H4 (cell line): Measurements from ENCODE around the gene PRPF6. TPM values are rescaled to one million over a fixed set of nuclear protein-coding genes. Genes with fewer than 3 reads are reported as not detected.
"Not testable (repeated sequence)": the region's sequence is repeated elsewhere in the genome, so short reads cannot be mapped to it uniquely, and the experiment has no call there.

ENCODE experiments used
- DNase-seq: peaks from one replicate; pipeline ENCODE4 v3.0.0-alpha.2; 2015; ENCODE audit warnings: low spot score
- total RNA-seq: library from RNA; depleted of rRNA; stranded (reverse); fragments of >200 nt; shearing (Covaris generic); gene quantifications from 2 replicates; pipeline ENCODE4 v1.2.3, GENCODE V29; 2014

The PRPF6 gene
- total RNA-seq, 1 experiment from 2014 or later = 36.5 TPM

DNA sequence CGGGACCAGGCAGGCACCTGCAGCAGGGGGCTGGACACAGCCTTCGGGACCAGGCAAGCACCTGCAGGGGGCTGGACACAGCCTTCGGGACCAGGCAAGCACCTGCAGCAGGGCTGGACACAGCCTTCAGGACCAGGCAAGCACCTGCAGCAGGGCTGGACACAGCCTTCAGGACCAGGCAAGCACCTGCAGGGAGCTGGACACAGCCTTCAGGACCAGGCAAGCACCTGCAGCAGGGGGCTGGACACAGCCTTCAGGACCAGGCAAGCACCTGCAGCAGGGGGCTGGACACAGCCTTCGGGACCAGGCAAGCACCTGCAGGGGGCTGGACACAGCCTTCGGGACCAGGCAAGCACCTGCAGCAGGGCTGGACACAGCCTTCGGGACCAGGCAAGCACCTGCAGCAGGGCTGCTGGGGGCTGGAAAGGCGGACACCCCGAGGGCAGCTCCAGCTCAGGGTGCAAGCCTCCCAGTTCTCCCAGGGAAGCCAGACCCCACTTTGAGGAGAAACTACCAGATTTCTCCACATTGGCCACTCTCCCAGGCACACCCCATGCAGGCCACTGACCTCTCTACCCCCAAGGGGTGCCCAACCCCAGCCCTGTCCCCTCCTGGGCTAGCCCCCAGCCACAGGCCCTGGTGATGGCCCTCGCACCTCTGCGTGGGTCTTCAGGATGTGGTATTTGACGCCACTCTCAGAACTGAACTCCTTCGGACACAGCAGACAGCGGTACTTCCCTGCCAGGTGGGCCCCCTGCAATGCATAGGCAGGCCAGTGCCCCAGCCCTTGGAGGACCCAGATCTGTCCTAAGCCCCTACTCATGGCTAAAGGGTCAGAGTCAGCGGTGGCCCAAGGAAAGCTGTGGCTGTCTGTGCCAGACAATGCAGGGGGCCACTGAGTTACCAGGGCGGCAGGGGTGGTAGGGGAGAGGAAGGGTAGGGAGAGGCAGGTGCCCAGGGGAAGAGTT lies 20.0 kb upstream of the PRPF6 start:
- DNase-seq = not testable (repeated sequence)

DNA sequence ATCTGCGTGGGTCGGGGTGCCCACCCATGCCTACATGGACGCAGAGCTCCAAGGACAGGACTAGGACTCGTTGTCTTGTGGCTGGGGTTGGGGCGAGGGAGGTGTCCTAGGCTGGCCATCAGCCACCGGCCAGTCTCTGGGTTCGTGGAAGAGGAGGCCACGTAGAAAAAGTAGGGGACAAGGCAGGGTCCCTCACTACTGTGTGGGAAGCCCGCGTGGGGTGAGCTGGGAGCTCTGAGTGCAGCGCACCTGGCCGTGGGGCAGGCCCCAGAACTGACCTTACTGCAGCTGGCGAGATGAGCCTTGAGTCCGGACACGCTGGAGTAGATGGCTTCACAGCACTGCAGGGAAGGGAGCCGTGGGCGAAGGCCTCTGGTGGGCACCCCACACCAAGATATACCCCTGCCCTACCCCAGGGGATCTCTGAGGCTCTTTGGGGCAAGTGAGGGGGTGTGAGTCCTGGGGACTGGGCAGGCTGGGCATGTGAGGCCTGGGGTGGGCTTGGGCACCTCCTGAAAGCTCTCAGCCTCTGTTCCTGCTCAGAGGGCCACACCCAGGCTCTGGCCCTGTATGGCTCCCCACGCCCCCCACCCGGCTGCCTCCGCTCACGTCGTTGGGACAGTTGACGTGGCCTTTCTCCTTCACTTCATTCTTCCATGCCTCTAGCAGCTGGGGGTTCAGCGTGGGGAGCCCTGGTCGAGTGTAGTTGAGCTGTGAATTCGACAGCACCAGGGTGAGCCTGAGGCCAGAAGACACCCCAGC lies 19.1 kb upstream of the PRPF6 start:
- DNase-seq = no peak

DNA sequence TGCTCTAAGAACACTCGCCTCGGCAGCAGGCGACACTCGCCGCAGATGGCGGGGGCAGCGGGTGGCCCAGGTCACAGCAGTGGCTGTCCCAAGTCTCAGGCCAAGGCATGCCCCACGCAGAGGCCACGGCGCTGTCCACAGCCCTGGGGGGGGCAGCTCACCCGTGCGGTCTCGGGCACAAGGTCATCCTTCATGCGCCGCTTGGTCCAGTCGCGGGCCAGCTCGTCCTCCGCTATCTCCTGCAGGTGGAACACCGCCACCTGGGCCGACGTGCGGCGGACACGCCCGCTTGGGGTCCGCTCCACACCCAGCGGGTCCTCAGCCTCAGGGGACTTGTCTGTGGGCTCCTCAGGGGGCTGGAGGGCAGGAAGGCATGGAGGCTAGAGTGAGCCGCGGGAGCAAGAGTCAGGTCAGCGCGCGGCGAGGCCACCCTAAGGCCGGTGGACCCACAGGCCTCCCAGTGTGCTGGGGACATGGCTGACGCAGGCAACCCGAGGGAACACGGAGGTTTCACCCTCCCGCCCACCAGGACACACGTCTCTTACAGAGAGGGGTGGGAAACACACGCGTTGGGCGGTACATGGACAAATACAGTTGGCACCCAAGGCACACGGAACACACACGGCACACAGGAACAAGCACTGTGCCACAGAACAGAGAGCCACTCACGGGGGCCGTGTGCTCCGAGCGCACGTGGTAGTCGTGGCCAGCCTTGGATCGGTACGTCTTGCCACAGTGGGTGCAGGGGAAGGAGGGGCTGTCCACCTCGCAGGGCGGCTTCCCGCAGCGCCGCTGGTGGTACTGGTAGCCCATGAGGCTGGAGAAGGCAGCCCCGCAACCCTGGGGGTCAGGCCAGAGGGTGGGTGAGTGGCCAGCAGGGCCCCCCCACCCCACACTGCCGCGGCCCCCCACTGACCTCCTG lies 18.2 kb upstream of the PRPF6 start:
- no peak for DNase-seq

DNA sequence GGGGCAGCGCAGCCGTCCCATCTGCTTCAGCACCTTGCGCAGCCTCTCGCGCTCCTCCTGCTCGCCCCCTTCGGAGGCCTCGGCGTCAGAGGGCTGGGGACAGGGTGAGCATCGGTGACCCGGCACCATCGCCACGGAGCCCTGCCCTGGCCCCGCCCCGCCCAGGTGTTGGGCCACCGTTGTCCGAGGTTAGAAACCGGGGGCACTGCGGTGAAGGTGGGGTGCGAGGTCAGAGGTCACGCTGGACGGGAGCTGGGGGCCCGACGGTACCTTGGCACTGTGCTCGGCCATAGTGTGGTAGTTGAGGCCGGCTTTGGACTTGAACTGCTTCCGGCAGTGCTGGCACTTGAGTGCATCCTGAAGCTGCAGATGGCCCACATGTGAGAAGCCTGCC lies 17.6 kb upstream of the PRPF6 start:
- DNase-seq = no peak

DNA sequence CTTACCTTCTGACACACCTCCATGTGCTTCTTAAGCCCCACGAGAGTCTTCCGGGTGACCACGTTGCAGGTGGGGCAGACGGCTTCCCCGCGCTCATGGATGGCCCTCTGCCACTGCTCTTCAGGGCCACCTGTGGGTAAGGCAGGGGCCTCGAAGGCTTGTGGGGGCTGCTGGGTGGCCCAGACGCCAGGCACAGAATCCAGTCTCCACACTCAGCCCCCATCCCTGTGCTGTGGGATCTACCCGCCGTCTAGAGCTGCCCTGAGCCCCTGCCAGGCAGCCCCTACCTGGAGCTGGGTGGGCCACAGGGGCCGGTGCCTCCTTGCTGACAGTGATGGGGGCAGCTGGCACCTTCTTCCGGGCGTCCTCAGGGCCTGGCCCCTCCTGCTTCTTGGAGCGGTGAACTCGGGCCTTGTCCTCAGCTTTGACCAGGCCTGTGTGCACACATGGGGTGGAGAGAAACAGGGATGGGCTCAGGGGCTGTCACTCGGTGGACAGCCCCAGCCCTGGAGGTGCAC lies 17.1 kb upstream of the PRPF6 start:
- no peak for DNase-seq

DNA sequence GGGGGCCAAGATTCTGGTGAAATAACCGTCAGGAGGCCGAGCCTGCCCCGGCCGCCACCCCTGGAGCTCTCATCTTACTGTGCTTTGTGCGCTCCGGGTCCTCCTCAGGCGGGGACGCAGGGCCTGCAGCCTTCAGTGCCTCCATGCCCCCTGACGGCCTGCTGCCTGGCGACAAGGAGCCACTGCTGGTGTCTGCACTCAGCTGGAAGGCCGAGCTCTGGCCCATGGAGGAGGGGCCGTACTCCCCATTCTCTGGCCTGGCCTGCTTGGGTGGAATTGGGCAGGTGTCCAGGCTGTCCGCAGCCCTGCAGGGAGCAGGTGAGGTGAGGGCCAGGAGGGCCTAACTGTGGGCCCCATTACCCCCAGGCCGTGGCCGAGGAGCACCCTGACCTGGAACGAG lies 16.5 kb upstream of the PRPF6 start:
- DNase-seq = no peak

DNA sequence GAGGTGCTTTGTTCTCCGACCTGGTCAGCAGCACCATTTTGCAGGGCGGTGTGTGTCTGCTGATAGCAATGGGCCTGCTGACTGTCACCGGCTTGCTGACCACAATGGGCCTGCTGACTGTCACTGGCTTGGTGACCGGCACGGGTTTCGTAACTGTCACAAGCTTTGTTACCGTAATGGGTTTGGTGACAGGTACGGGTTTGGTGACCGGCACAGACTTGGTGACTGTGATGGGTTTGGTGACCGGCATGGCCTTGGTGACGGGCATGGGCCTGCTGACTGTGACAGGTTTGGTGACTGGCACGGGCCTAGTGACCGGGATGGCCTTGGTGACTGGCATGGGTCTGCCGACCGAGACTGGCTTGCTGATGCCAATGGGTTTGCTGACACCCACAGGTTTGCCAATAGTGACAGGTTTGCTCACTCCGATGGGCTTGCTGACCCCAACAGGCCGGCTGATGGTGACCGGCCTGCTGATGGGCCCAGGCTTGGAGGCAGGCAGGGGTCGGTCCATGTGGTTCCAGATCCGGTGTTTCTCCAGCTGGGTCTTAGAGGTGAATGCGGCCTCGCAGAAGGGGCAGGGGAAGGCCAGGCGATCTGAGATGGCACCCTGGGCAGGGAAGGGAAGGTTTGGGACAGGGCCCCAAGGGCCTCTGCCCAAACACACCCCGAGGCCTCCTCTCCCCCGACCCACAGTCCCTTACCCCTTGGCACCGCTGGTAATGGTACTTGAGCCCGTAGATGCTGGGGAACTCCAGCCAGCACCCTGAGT lies 14.6 kb upstream of the PRPF6 start:
- DNase-seq = no peak

DNA sequence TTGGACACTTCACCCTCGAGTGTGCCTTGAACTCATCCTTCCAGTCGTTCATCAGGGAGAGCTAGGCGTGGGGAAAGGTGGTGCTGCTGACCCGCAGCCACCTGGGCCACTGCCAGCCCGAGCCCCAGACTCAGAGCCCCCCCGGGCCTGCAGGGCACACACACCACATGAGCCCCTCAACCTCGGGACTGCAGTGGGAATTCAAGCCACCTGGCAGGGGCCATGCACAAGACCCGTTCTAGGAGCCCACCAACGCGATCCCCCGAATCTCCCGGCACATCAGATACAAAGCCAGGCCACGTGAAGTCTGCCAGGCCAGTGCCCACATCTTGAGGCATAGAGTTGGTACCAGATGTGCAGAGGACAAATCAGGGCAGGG lies 14.0 kb upstream of the PRPF6 start:
- DNase-seq = no peak

DNA sequence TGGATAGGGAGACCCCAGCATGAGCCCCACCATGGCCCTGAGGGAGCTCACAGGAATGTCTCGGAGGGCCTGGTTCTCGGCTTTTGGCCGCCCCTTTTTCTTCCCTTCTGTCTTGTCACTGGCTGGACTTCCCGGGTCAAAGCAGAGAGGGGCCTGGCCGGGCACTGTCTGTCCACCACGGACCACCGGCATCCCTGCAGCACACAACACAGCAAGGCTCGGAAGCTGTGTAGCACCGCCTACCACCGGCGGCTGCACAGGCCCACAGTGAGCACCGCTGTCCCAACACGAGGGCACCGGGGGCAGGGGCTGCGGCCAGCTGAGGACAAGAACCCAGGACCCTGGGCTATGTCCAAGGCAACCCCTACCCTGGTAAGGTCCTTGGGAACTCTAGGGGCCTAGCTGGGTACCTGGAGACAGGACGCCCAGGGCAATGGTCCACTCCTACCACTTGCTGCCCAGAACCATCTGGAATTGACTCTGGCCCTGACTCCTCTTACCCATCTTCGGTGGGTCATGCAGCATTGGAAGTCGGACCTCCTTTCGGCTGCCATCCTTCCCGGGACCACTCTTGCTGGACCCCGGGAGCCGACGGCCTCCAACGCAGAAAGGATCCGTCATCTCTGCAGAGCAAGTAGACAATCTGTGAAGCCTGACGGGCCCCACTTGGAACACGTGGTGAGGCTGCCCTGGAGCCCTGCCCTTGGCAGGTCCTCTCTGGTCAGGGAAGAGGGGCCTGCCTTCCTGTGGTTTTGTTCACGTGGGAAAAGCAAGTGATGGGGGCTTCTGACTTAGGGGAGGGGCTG lies 13.4 kb upstream of the PRPF6 start:
- no peak for DNase-seq

DNA sequence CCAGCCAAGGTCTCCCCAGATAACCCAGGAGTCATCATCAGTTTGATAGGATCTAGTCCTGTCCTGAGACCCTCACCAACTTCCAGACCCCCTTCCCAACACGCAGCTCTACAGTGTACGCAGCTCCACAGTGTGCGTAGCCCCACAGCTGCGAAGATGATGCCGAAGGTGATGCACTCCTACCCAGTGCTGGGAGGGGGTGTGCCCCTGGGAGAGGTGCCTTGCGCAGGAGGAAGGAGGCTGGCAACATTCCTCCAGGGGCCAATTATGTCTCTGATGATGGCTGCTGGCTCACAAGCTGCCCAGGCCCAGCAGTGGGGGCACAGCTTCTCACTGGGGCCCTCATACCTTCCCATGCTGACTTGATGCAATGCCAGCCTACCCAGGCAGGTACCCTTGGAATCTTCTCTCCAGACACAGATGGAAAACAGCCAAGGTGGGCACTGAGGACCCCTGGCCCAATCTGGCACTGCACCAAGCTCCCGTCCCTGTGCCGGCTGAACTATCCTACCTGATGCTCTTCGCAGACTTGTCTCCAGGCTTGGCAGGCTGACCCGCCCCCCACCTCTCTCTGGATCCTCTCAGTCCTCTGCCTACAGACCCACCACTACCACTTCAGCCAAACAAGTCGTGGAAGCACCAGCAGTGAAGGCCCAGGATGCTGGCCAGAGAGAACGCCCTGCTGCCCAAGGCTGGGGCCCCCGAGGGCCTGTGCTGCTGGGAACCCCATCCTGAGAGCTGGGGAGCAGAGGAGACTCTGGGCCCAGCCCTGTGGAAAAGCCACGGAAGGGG lies 12.6 kb upstream of the PRPF6 start:
- no peak for DNase-seq

DNA sequence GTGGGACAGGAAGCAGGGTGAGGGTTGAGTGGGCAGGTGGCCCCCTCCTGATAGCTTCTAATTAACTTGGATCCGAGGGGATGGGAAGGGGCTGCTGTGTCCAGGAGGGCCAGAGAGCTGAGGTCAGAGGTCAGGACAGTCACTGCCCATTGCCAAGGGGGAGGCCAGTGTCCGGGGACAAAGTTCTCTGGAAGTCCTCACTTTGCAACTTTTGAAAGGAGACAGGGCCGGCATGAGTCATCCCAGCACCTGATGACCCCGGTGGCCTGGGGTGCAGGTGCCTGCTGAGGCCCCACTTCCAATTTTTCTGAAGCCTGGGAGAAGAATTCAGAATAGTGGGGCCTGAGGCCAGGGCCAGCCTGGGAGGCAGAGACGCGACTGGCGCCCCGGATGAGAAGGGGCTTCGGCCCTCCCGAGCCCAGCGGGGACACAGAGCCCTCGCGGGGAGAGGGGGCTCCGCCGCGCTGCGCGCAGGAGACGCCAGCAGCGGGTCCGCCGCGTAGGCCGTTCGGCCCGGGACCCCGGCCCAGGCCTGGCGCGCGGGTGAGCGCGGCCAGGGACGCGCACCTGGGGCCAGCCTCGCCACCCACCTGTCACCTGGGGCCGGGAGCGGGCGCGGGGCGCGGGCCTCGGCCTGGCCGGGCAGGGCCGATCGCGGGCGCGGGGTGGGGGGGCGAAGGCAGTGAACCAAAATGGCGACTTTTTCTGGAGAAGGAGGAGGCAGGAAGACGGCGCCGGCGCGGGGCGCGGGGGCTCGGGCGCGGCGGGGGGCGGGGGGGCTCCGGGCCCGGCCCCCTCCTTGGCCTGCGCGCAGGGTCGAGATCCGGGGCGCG lies 11.8 kb upstream of the PRPF6 start:
- DNase-seq = no peak

DNA sequence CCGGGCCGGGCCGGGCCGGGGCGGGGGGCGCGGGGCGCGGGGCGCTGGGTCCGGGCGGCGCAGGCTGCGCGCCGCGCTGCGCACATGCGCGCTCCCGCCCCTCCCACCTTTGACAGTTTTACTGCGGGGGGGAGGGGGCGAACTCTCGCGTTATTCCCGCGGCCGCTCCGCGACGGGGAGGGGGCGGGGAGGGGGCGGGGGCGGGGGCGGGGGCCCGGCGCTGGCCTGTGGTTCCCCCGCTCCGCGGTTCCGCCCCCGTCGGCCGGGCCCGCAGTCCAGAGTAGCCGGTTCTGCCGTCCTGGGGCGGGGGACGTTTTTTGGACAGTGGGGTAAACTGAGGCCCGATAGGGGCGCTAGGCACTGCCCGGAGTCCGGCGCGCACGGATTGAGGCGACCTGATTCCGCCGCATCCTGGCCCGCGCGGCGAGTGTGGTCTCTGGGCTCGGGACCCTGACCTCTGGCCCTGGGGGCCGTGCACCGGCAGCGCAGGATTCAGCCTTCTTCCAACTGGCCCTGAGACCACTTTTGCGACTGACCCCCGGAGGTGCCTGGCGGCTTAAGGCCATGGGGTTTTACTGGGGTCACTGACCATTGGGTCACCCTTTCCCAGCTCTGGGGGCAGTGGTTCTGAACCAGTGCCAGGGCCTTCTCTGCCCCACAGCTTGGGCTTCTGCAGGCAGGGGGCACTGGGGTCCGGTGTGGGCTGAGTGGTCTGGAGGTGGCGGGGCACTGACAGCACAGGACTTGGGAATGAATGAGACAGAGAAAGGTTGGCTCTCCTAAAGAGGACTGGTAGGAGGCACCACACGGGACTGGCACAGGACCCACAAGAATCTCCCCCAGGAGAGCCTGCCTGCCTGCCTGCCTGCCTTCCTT lies 10.9 kb upstream of the PRPF6 start, which contains the start of gene ZNF512B:
ZNF512B (minus strand) TSS at position 93 of the 876 bp plus-strand sequence. CDS start 1,980 bp downstream, outside the sequence.
- peak; percentile 16 for DNase-seq

DNA sequence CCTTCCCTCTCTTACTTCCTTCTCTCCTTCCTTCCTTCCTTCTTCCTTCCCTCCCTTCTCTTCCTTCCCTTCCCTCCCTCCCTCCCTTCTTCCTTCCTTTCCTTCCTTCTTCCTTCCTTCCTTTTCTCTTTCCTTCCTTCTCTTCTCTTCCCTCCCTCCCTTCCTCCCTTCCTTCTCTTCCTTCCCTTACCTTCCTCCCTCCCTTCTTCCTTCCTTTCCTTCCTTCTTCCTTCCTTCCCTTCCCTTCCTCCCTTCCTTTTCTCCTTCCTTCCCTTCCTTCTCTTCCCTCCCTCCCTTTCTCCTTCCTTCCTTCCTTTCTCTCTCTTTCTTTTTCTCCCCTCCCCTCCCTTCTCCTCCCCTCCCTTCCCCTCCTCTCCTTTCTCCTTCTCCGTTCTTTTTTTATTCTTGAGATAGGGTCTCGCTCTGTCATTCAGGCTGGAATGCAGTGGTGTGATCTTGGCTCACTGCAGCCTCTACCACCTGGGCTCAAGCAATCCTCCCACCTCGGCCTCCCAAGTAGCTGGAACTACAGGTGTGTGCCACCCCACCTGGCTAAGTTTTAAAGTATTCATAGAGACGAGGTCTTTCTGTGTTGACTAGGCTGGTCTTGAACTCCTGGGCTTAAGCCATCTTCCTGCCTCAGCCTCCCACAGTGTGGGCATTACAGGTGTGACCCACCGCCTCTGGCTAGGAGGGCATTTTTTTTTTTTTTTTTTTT lies 10.1 kb upstream of the PRPF6 start:
- DNase-seq = no peak

DNA sequence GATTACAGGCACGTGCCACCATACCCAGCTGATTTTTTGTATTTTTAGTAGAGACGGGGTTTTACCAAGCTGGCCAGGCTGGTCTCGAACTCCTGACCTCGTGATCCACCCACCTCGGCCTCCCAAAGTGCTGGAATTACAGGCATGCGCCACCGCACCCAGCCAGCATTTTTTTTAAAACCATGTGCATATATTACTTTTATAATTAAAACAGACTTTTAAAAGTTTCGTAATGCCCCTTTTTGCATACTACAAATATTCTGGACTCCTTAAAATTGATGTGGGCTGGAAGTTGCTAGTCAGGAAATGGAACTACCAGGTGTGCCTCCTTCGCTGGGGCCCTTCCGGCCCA lies 9.0 kb upstream of the PRPF6 start:
- DNase-seq = not testable (repeated sequence)

DNA sequence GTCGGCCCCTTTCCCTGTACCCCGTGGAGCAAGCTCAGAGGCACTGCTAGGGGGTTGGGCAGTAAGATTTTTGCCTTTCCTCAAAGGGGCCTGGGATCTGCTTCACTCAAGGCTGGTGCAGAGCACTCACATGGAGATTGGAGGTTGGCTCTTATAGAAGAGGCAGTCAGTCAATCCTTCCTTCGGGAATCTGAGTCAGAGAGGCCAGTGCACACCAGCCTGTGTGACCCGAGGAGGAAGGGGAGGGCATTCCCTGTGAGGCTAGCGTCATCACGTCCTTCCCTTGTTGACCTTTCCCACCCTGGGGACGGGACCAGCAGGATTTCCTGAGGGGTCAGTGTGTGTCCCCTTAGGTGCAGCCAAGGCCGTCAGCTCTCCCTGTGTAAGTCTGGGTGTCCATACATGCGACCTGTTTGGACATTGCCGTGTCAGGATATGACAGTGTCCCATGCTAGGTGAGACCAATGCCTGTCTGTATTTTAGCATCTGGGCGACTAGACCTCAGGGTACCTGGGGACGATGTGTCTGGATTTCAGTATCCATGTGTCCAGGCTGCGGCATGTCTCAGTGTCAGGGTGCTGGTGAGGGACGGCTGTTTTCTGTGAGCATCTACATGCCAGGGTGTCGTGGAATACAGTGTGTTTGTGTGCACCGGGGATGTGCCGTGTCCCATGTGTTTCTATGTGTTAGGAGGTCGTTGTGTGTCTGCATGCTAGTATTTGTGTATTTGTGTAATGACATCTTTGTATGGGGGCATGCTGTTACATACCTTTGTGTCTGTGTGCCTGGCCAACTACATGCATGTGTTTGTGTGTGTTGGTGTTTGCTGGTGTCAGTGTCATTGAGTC lies 8.4 kb upstream of the PRPF6 start:
- no peak for DNase-seq

DNA sequence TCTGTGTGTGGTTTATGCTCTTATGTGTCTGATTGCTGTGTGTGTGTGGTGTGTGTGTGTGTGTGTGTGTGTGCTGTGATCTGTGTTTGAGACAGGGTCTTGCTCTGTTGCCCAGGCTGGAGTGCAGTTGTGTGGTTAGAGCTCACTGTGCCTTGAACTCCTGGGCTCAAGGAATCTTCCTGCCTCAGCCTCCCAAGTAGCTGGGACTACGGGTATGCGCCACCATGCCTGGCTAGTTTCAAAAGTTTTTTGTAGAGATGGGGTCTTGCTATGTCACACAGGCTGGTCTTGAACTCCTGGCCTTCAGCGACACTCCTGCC lies 7.8 kb upstream of the PRPF6 start:
- DNase-seq = no peak
